HK-2 (cell line): ENCODE measurements around the gene NDUFS2.

Source experiments
- DNase-seq: peaks from one replicate; pipeline ENCODE4 v3.0.0-alpha.2; 2018; ENCODE audit not compliant: unreplicated experiment

NDUFS2 gene

GRCh38 chr1:161195171-161195570 lies 7.0 kb upstream of the NDUFS2 start:
- no peak for DNase-seq

- no peak for DNase-seq
Measured at GRCh38 chr1:161196111-161196510, 6.1 kb upstream of the NDUFS2 start.

GRCh38 chr1:161196521-161197451 lies 5.4 kb upstream of the NDUFS2 start:
- no peak for DNase-seq

- no peak for DNase-seq
Measured at GRCh38 chr1:161197560-161198193, 4.5 kb upstream of the NDUFS2 start.

GRCh38 chr1:161198194-161198896 lies 3.8 kb upstream of the NDUFS2 start:
- no peak for DNase-seq

- no peak for DNase-seq
Measured at GRCh38 chr1:161198897-161199431, 3.2 kb upstream of the NDUFS2 start, which contains the start of gene ADAMTS4. Gene ADAMTS4 (minus strand): TSS chr1:161199054. CDS start chr1:161198627, 427 bp downstream.

GRCh38 chr1:161199506-161200139 lies 2.5 kb upstream of the NDUFS2 start:
- DNase-seq, result no peak

GRCh38 chr1:161200421-161200991 lies 1.7 kb upstream of the NDUFS2 start:
- DNase-seq, result no peak

GRCh38 chr1:161200992-161201835 lies 953 bp upstream of the NDUFS2 start:
- no peak for DNase-seq

GRCh38 chr1:161206411-161207140 lies 4.4 kb downstream of the NDUFS2 start:
- DNase-seq, result no peak

GRCh38 chr1:161207173-161207572 lies 5.0 kb downstream of the NDUFS2 start:
- DNase-seq, result no peak

- peak; percentile 76 for DNase-seq
Measured at GRCh38 chr1:161209790-161210409, 7.7 kb downstream of the NDUFS2 start.

GRCh38 chr1:161214369-161214768 lies 12.2 kb downstream of the NDUFS2 start:
- DNase-seq, result no peak

- no peak for DNase-seq
Measured at GRCh38 chr1:161215076-161215475, 12.9 kb downstream of the NDUFS2 start, which contains the start of gene FCER1G. Gene FCER1G (plus strand): TSS chr1:161215295. CDS start chr1:161215322, 27 bp downstream.

- peak; percentile 67 for DNase-seq
Measured at GRCh38 chr1:161216945-161217712, 15.0 kb downstream of the NDUFS2 start.

- DNase-seq, result no peak
Measured at GRCh38 chr1:161217831-161218230, 15.7 kb downstream of the NDUFS2 start.

- no peak for DNase-seq
Measured at GRCh38 chr1:161218301-161219077, 16.3 kb downstream of the NDUFS2 start.
